HG02623 (cell line): ENCODE data around the gene CD8B.
"Not testable (repeated sequence)": the region's sequence is repeated elsewhere in the genome, so short reads cannot be mapped to it uniquely, and the experiment has no call there.

Experiments
- ATAC-seq: cut with Tn5 transposase; IDR thresholded peaks from one replicate; pipeline ENCODE4 v1.9.1; 2021; ENCODE audit warnings: moderate library complexity; ENCODE audit not compliant: unreplicated experiment

Gene CD8B

GRCh38 chr2:86861628-86862379 lies at the start of gene CD8B:
Gene CD8B (minus strand): TSS chr2:86861886. CDS start chr2:86861865, 21 bp downstream.
- ATAC-seq = not testable (repeated sequence)

DNA sequence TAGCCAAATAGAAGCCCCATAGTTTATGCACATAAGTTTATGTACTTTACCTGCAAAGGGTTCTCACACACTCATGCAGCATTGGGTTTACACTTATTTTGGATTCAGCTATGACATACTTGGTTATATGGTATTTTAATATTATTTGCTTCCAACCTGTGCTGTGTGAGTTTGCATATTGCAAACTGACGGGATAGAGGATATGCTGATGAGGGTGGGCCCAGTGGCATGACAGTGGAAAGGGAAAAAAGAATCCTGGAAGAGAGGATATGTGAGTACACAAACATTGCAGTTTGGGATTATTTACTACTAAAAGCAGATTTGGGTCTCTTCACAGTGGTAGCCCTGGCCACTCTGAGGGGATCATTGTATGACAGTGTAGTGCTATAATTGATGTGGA lies 44.2 kb upstream of the CD8B start:
- not testable (repeated sequence) for ATAC-seq

- ATAC-seq = not testable (repeated sequence)
Observed at GRCh38 chr2:86900687-86901086, 39.0 kb upstream of the CD8B start.

DNA sequence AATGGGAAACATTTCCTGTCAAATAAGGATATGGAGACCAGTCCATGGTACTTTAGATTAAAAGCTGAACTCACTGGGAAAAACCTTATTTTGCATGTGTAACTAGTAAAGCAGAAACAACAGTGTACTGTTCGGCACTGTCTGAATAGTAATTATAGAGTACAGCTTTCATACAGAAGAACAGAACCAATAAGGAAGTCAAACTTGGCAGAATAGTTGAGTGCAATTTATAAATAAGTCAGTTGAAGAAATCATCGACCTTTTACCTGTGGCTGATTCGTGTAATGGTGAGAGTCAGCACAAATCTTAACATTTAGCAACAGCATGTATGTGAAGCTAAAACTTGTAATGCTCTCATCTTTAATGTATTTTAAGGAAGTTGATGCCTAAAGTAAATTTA lies 24.3 kb upstream of the CD8B start:
- ATAC-seq = not testable (repeated sequence)

DNA sequence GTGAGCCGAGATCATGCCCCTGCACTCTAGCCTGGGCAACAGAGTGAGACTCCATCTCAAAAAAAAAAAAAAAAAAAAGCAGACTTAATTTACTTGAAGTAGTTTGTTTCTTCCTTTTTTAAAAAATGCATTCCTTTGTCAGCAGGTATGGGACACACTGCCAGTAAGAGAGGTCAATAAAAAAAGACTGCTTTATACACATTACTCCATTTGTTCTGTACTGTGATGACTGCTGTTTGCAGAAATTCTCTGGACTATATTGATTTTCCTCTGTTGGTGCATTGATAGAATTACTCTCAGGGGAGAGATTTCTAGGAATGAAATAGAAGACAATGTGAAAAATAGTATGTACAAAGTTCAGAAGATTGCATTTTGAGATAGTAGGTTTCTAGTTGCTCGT lies 21.2 kb upstream of the CD8B start:
- ATAC-seq = not testable (repeated sequence)

GRCh38 chr2:86882118-86882665 lies 20.5 kb upstream of the CD8B start:
- not testable (repeated sequence) for ATAC-seq

- ATAC-seq = not testable (repeated sequence)
Observed at GRCh38 chr2:86878986-86879385, 17.3 kb upstream of the CD8B start.

DNA sequence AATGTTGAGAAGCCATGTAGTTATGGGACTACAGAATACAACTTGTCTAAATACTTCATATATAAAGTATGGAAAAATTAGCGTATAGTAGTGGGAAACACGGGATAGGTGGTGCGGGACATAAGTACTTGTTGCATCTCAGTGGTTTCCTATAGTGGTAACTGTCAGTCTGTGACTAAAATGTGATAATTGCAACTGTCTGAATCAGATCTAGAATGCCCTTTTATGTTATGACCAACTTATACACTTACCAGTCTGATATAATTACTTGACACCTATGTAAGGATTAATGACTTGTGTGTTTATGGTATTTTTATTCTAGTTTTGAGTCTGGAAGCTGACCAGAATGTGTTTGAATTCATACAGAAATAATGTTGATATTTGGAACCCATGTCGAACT lies 9.3 kb upstream of the CD8B start:
- not testable (repeated sequence) for ATAC-seq

GRCh38 chr2:86868895-86869468 lies 7.3 kb upstream of the CD8B start:
- not testable (repeated sequence) for ATAC-seq

DNA sequence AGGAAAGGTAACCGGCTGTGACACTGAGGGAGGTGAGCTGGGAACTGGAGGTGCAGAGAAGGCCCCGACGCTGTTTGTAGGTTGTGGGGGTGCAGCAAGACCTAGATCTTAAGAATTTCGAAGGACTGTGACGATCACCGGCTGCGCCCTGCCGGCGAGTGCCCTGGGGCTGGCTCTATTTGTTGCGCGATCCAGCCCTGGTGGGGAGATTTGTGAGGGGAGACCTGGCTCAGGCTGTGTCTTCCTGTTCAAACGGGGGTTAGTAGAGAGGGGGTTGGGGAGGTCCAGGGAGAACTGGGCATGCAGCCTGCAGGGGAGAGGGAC lies 656 bp upstream of the CD8B start:
- not testable (repeated sequence) for ATAC-seq

- not testable (repeated sequence) for ATAC-seq
Observed at GRCh38 chr2:86861175-86861574, 511 bp downstream of the CD8B start.

DNA sequence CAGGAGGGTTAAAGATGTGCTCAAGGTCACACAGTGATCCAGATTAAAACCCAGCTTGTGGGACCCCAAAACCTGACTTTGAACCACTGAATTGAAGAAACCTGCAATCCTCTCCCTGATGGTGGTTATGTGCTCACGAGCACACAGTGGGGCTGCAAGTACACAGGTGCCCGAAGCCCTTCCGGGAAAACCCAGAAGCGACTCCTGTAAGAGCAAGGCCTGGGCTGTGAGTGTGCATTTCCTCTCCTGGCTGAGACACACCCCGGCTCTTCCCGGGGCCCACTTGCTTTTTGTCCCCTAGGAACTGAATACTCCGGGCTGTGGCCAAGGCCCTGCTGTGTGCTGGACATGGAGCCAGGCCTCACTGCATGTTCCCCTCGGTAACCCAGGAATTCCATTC lies 1.1 kb downstream of the CD8B start:
- ATAC-seq = not testable (repeated sequence)

GRCh38 chr2:86857688-86858087 lies 4.0 kb downstream of the CD8B start:
- ATAC-seq = not testable (repeated sequence)

- ATAC-seq = not testable (repeated sequence)
Observed at GRCh38 chr2:86856498-86856897, 5.2 kb downstream of the CD8B start.

GRCh38 chr2:86855981-86856380 lies 5.7 kb downstream of the CD8B start:
- ATAC-seq = not testable (repeated sequence)

DNA sequence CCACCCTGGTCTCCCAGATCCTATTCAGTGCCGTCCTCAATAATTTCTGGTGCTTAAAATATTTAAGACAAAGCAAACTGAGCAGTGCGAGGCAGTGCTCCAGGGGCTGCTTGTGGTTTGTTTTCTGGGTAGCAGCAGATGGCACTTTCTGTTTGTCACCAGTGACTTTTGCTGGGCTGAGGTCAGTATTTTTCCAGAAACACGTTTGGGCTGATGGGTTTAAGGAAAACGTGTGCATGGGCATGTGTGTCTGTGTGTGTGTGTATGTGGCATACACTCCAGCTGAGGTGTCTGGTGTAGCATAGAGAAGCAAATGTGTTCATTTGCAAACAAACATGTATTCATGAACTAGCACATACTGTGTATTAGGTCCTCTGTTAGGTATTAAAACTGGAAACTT lies 10.1 kb downstream of the CD8B start:
- not testable (repeated sequence) for ATAC-seq

- ATAC-seq = not testable (repeated sequence)
Observed at GRCh38 chr2:86842607-86843234, 19.0 kb downstream of the CD8B start.

DNA sequence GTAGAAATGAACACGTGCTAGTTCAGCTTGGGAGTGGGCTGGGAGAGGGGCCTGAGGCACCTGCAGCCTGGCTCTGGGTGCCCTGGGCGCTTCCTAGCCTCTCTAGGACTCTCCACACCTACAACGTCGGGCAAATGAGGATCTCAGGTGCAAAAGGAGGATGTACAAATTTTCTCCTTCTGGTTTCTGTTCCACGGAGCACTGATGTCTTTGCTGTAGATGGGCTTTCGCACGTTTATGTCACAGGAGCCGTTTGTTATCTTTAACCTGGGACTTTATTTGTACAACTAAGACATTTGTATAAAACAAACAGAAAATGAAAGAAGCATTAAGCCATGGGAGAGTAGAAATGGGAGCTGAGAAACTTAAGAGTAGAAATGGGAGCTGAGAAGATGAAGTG lies 20.4 kb downstream of the CD8B start:
- ATAC-seq = not testable (repeated sequence)

DNA sequence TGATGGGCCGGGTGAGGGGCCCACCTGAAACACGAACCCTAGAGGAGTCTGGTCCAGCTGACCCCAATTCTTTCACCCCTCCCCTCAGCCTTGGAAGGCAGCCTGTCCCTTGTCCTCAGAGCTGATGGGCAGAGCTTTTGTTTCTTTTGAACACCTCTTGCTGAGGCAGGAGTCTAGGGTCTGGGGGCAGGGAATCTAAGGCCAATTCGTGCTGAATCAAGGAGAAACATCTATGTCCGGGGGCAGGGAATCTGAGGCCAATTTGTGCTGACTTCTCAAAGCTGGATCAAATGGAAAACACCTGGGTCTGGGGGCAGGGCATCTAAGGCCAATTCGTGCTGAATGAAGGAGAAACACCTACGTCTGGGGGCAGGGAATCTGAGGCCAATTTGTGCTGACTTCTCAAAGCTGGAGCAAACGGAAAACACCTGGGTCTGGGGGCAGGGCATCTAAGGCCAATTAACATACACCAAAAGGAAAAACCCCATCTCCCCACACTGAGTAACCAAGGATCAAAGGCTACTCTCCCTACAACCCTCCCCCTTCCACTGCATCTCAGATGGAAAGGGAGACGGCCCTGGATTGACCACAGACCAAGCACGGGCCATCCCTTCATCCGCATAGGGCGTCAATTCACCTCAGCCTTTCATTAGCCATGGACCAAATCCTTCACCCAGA lies 21.7 kb downstream of the CD8B start:
- ATAC-seq = not testable (repeated sequence)

DNA sequence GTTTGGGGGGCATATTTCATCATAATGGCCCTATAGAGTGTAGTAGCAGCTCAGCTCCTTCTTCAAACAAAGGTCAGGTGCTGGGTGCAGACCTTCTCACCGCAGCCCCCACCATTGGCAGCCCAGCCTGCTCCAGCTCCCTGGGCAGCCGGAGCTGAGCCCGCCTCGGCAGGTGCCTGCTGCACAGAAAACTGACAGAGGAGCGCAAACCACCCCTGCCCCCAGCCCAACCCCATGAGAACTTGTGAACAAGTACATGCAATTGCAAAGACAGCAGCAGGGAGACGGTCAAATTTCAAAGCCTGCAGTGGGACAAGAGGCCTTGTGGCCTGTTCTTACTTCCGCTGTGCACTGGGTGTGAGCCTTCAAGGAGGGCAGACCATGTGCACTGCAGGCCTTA lies 22.2 kb downstream of the CD8B start:
- not testable (repeated sequence) for ATAC-seq

GRCh38 chr2:86837714-86838113 lies 24.0 kb downstream of the CD8B start:
- not testable (repeated sequence) for ATAC-seq
